ENCODE results near the gene DPP3.

- TF ChIP-seq CTCF (conservative IDR thresholded peaks at IDR 0.05; ENCODE audit: low read depth, low read length) (no peak), EZH2 (IDR thresholded peaks at IDR 0.05; ENCODE audit: low read length, unreplicated experiment) (no peak)
Measured at GRCh38 chr11:66457826-66458225, 22.4 kb upstream of the DPP3 start.

Measured in PC-3 (cell line).